HG03354 (cell line): ENCODE data around the gene SRI.
A peak's percentile ranks its signal among the peaks of the same experiment; 100 is the strongest.
"Not testable (repeated sequence)": the region's sequence is repeated elsewhere in the genome, so short reads cannot be mapped to it uniquely, and the experiment has no call there.

ENCODE experiments used
- ATAC-seq: cut with Tn5 transposase; IDR thresholded peaks from one replicate; pipeline ENCODE4 v1.9.1; 2021; ENCODE audit warnings: mild to moderate bottlenecking; ENCODE audit not compliant: unreplicated experiment, poor library complexity, severe bottlenecking

SRI gene

DNA sequence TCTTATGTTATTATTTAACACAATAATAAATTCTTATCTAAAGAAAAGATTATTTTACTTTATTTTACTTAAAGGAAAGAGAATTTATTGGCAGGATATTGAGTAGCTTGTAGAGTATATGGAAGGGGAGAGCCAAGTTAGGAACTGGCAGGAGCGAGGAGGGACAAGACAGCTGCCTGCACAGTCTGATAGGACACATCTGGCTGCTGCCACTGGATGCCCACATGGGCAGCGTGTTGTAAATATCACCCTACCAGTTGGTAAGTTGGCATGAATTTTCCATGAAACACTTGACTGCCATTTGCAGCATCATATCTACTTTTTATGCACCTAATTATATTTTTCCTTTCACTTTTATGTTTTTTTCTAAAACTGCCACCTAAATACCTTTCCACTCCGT, 19.6 kb downstream of the SRI start:
- no peak for ATAC-seq

DNA sequence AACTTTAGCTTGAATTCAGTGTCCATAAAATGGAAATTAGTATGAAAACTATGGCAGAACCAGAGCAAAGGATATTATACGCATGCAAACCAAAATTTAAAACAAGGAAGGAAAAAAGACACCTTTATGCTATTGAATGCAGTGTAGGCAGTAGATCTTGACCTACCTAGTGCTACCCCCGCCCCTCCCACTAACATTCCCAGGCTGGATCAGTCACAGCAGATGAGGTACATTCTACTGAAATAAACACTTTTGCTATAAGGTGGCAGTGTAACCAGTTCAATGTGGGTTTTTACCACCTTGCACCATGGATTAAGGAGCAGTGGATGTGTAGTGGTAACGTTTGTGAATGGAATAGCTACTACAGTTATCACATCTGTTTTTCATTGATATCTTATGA, 27.9 kb downstream of the SRI start:
- no peak for ATAC-seq

DNA sequence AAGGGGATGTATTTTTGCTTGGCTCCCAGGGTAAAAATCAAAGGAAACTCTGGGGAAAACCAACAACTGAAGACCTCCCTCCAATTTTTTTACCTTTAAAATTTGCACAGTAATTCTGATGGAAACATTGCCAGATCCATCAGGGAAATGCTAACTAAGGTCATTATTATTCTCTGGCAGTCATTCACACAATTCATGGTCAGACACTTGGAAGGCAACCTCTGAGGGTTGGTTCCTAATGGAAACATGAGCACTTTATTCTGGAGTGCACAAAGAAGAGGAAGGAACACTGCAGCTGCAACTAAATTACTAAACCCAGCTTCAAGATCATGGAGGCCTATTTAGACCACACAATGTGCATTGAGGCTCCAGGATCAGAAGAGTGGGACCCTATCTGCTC, 34.2 kb downstream of the SRI start:
- no peak for ATAC-seq

DNA sequence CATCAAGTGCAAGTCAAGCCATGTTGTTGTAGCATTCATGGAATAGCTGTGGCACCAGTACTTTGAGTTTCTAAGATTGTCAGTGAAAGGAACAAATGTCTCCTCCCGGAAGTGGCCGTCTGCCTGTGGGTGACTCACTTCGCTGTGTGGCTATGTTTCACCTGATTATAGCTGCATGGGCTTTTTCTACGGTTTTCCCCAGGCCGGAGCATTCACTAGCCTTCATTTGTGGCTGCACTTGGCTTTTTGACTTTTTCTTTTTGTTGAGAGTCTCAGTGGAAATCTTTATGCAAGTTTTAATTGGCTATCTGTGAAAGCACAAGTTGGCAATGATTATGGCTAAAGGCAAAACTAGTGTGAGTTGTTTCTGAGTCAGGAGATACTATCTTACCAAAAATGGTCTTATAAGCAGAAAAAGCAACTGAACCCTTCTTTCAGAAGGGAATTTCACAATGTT, 35.0 kb downstream of the SRI start:
- ATAC-seq, result peak; percentile 61

DNA sequence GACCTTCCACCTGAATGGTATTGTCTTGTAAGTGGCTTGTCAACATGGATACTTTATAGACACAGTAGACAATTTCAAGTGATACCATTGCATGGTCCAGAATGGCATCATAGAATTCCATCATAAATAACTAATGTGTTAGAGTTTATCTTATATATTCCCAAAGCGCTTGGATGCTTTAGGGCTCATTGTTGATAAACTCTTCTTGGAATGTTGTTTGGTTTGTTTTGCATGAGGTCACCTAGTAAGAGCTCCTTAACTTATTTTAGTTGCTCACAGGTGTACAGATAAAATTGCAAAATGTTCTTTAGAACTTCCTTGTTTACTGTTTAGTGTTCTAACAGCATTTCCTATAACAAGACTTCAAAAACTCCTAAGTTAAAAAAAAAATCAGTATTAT, 36.8 kb downstream of the SRI start:
- ATAC-seq, result no peak

DNA sequence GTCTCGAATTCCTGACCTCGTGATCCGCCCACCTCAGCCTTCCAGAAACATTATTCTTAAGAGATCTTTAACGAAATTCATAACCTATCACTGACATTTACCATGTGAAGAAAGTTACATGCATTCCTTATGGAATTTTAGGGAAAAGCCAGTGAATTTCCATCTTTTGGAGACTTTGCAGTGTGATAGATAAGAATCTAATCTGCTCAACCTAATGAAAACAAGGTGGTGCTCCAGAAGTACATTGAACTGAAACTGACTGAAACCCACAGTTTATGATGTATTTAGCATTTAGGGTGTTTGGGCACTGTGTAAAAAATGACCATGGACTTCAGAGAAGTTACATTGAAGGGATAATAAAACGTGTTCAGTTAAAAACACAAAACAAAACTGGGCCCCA, 43.6 kb downstream of the SRI start:
- no peak for ATAC-seq

DNA sequence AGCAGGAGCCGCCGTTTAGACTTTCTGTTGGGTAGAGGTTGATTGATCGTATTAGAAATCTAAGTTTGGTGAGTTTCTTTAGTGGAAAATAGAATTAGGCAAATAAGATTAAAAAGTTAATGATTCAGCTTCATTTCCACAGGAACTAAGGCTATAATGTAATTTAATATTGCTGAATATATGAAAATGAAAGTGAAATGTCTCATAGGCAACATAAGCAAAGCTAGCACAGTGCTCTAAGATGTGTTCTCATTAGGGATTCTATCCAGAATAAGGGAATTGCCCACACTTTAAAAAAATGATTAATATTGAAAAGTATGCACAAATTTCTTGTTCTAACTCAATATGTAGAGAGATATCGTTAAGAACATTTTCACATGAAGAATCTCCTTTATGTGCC, 47.0 kb downstream of the SRI start:
- ATAC-seq, result no peak

DNA sequence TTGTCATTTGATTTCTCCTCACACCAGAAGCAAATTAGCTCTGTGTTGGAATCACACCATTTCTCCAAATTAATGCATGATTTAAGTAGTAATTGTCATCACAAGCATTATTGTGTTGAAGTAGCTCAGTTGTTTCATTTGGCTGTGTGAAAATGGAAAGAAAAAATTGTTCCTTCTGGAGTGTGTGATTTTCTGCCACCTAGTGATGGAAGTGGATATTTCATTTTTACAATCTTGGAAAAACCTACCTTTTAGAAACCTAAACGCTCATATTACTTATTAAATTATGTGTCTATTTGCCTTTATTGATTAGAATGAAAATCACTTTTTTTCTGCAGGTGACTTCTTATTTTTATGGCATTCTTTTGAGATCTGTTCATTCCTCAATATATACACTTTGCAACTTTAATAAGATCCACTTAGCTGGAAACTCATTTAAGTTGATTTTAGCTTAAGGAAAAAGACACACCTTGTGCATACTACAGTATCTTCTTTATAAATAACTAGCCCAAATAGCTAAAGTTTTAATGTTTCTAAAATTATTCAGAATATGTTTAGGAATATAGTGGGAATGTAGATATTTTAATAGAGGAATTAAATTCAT, 50.0 kb downstream of the SRI start:
- peak; percentile 57 for ATAC-seq

DNA sequence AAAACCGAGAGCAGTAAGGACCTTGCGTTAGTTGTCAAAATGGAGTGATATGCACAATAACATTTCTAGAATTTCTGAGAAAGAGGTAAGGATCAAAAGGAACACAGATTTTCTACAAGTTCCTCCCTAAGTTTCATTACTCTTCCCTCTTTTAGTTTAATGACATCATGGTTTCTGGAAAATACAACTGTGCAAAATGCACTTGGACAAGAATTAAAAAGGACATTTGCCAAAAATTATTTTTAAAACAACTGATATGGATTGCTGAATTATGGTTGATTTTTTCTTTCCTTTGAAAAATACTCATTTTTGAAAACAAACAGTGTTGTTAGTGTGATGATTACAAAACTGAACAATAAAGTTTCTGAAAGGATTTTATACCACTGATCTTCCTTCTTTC, 52.1 kb downstream of the SRI start:
- ATAC-seq, result no peak

DNA sequence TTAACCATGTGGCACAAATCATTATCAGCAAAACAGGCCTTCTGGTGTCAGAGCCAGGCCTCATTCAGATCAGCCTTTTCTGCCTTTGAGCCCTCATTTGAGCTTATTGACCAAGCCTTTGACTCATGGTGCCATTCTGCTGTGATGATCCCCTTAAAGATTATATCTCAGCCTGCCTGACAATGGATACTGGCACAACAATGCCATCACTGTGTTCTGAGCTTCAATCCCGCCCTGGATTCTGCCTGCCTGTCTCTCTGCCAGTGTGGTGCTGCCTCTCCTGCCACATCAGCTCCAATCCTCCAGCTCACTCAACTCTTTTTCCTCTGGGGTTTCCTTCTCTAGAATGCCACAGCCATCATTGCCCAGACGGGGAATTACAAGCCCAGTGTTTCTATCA, 52.6 kb downstream of the SRI start:
- no peak for ATAC-seq

DNA sequence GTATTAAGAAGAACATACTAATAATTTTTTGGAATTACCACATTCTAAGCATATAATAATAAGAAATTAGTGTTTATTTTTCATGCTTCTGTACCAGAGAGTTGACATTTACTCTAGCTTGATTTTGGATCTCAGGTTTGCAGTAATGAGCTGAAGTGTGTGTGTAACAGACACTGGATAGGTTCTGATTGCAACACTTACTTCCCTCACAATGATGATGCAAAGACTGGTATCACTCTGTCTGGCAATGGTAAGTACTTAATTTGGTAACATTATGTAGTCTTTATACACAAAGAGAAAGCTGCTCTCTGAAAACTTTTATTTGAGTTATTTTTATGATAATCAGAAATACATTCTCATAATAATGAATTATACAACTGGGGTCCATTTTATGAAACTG, 54.1 kb downstream of the SRI start:
- ATAC-seq, result no peak

DNA sequence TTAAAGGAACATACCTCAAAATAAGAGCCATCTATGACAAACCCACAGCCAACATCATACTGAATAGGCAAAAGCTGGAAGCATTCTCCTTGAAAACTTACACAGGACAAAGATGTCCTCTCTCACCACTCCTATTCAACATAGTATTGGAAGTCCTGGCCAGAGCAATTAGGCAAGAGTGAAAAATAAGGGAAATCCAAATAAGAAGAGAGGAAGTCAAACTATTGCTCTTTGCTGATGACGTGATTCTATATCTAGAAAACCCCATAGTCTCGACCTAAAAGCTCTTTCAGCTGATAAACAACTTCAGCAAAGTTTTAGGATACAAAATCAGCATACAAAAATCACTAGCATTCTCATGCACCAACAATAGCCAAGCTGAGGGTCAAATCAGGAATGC, 60.1 kb downstream of the SRI start:
- ATAC-seq, result not testable (repeated sequence)

DNA sequence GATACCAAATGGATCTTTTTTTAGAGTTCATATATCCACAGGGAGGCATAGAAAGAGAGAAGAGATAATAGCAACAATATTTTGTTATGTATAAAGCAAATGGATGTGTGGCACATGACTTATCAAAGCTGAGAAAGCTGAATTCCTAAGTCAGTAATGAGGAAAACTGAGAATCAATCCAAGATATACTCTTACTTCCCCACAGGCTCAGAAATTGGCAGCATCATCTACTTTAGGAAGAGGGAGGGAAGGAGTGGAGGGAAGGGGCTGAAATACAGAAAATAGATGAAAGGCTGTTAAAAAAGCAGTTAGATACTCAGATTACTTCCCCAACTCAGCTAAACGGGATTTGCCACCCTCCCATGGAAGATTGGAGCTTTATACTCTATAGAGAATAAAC, 63.5 kb downstream of the SRI start:
- ATAC-seq, result no peak

DNA sequence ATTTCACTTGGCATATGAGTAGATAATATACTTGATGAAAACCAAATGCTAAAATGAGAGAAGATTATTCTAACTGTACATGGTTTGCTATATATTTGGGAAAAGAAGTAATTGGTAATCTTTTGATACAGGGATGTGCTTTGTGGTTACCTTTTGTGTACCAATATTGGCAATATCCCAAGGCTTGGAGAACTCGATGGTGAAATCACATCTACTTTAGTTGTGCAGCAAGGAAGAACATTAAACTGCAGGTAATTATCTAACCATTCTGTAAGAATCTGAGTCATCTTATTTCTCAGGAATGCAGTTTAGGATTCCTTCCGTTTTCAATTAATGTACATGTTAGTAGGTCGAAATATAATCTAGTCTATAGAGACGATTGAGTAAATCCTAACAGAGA, 64.1 kb downstream of the SRI start:
- no peak for ATAC-seq
